Liver (tissue), 9 donors: ENCODE results near the gene NCOR1. TPM values are rescaled to one million over a fixed set of nuclear protein-coding genes. Genes with fewer than 3 reads are reported as not detected.

ENCODE experiments used
- DNase-seq: peaks from one replicate; pipeline ENCODE4 v3.0.0-alpha.2; 2017; ENCODE audit warnings: low spot score
- H3K27ac ChIP-seq, 2 donors: one replicate each; pipeline ENCODE4 v1.7.0; 2013; ENCODE audit warnings: inconsistent platforms in 2 of 2, low read length in 2 of 2, control low read depth in 1 of 2, low read depth in 1 of 2, mild to moderate bottlenecking in 1 of 2
- H3K27me3 ChIP-seq, 4 donors: one replicate each; pipeline versions ENCODE4 v1.6.1 to v1.7.0; 2013; ENCODE audit warnings: low read length in 3 of 4, inconsistent platforms in 1 of 4, mild to moderate bottlenecking in 1 of 4, moderate library complexity in 1 of 4; ENCODE audit not compliant: control insufficient read depth in 4 of 4, insufficient read depth in 4 of 4
- H3K36me3 ChIP-seq, 4 donors: one replicate each; pipeline versions ENCODE4 v1.6.1 to v1.7.0; 2013; ENCODE audit warnings: low read length in 3 of 4, mild to moderate bottlenecking in 3 of 4, low read depth in 1 of 4, moderate library complexity in 1 of 4; ENCODE audit not compliant: control insufficient read depth in 4 of 4, insufficient read depth in 3 of 4
- H3K4me1 ChIP-seq, 4 donors: one replicate each; pipeline versions ENCODE4 v1.6.1 to v1.7.0; 2013; ENCODE audit warnings: low read length in 3 of 4, mild to moderate bottlenecking in 3 of 4, moderate library complexity in 1 of 4; ENCODE audit not compliant: control insufficient read depth in 4 of 4, insufficient read depth in 4 of 4
- H3K4me3 ChIP-seq, 3 donors: one replicate each; pipeline versions ENCODE4 v1.6.1 to v1.7.0; 2013; ENCODE audit warnings: low read length in 3 of 3, control low read depth in 1 of 3, low read depth in 1 of 3, mild to moderate bottlenecking in 1 of 3
- H3K9ac ChIP-seq, 2 donors: one replicate each; pipeline ENCODE4 v1.7.0; 2013; ENCODE audit warnings: low read length in 2 of 2, mild to moderate bottlenecking in 2 of 2, moderate library complexity in 2 of 2, control low read depth in 1 of 2, low read depth in 1 of 2
- H3K9me3 ChIP-seq, 4 donors: one replicate each; pipeline versions ENCODE4 v1.6.1 to v1.7.0; 2013; ENCODE audit warnings: low read length in 3 of 4; ENCODE audit not compliant: control insufficient read depth in 4 of 4
- CTCF ChIP-seq: fragments of 150-350 bp; IDR thresholded peaks from 2 replicates; pipeline ENCODE4 v1.5.1; 2017; ENCODE audit warnings: improper control_type of control experiment, low read depth, low read length; ENCODE audit not compliant: missing input control
- EGR1 ChIP-seq, 2 donors: IDR thresholded peaks; 2 replicates each; pipeline ENCODE4 v1.6.1; 2016 to 2018; ENCODE audit warnings: antibody characterized with exemption in 2 of 2, low read depth in 2 of 2
- FOXA1 ChIP-seq: IDR thresholded peaks from 2 replicates; pipeline ENCODE4 v1.6.1; 2016; ENCODE audit warnings: antibody characterized with exemption
- FOXA2 ChIP-seq: IDR thresholded peaks from 2 replicates; pipeline ENCODE4 v1.6.1; 2016; ENCODE audit warnings: antibody characterized with exemption
- GABPA ChIP-seq, 2 donors: IDR thresholded peaks in 1 of 2; conservative IDR thresholded peaks in 1 of 2; 2 replicates each; pipeline ENCODE4 v1.6.1; 2016; ENCODE audit warnings: antibody characterized with exemption in 2 of 2, mild to moderate bottlenecking in 1 of 2, moderate library complexity in 1 of 2
- HNF4A ChIP-seq, 2 donors: conservative IDR thresholded peaks; 2 replicates each; pipeline ENCODE4 v1.6.1; 2016; ENCODE audit warnings: antibody characterized with exemption in 2 of 2, mild to moderate bottlenecking in 2 of 2
- HNF4G ChIP-seq: IDR thresholded peaks from 2 replicates; pipeline ENCODE4 v1.6.1; 2016; ENCODE audit warnings: antibody characterized with exemption
- JUND ChIP-seq, 2 donors: IDR thresholded peaks; 2 replicates each; pipeline ENCODE4 v1.6.1; 2016; ENCODE audit warnings: antibody characterized with exemption in 2 of 2
- MAX ChIP-seq: IDR thresholded peaks from 2 replicates; pipeline ENCODE4 v1.6.1; 2016; ENCODE audit warnings: antibody characterized with exemption
- SP1 ChIP-seq: IDR thresholded peaks from 2 replicates; pipeline ENCODE4 v1.6.1; 2018; ENCODE audit warnings: antibody characterized with exemption, mild to moderate bottlenecking
- TAF1 ChIP-seq: conservative IDR thresholded peaks from 2 replicates; pipeline ENCODE4 v1.6.1; 2016; ENCODE audit warnings: antibody characterized with exemption, mild to moderate bottlenecking
- YY1 ChIP-seq: IDR thresholded peaks from 2 replicates; pipeline ENCODE4 v1.6.1; 2016; ENCODE audit warnings: antibody characterized with exemption, mild to moderate bottlenecking
- WGBS: extraction: QIAGEN DNeasy Blood & Tissue Kit; methylation state at CpG from one replicate; pipeline ENCODE4 v1.1.7; 2013; 5-methylcytosine and 5-hydroxymethylcytosine counted together
- polyA plus RNA-seq, 2 donors: library from polyadenylated mRNA; stranded (reverse) in 1 of 2; unstranded in 1 of 2; fragments of 200-250 nt in 1 of 2; fragments of >200 nt in 1 of 2; fragmentation: Nextera tagmentation in 1 of 2; extraction: Ambion mirVana in 1 of 2; gene quantifications; one replicate each; pipeline versions ENCODE4 v1.2.1 to v1.2.3, GENCODE V29; 2013 to 2015
- total RNA-seq, 2 donors: library from RNA; depleted of rRNA; stranded (reverse); fragments of >200 nt; gene quantifications; one replicate each; pipeline ENCODE4 v1.2.3, GENCODE V29; 2014
- donor health status: healthy.
- donor health status: healthy.
- donor health status: healthy.
- donor health status: healthy.
- donor health status: healthy.

NCOR1 gene
- total and polyA plus RNA-seq, 4 donors = 23.6 to 94.8 (median 77.0) TPM

GRCh38 chr17:16073845-16074244 lies 141.5 kb downstream of the NCOR1 start (continued):
- TF ChIP-seq CTCF = no peak
- no peak for TF ChIP-seq YY1
- no peak for TF ChIP-seq HNF4A (conservative IDR thresholded peaks at IDR 0.05)

DNA sequence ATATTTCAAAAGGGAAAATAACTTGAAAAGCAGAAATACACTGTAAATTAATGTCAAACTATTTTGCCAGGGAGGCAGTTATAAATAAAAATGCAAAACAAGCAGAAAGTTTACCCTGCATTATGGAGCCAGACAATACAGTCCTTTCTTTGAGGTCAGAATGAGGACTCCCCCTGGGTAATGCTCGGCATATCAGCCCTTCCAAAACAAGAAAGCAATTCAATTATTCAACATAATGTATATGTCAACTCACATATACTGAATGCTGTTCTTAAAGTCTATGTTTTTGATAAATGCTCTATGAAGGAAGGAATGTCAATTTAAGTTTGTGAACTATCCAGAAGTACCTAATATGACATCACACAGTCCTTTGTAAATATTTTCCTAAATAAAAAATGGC lies 143.3 kb downstream of the NCOR1 start:
- TF ChIP-seq SP1 (no peak), GABPA (IDR thresholded peaks at IDR 0.05 in 1 of 2, conservative IDR thresholded peaks at IDR 0.05 in 1 of 2) (no peak), FOXA2 (no peak), FOXA1 (no peak)
- no peaks in the 10 kb centered on the region for H3K27me3 ChIP-seq
- no peaks in the 10 kb centered on the region for H3K4me1 ChIP-seq
- H3K27ac ChIP-seq = no peak overlapping the region
- 89% methylated on average over 1 of the region's 1 CpG for whole genome bisulfite sequencing
- no peak overlapping the region for H3K4me3 ChIP-seq
- DNase-seq = no peak
- peaks cover 14 to 81% (median 61%) of the 10 kb centered on the region in 4 donors for H3K36me3 ChIP-seq
- no peak overlapping the region for H3K9ac ChIP-seq
- no peaks in the 10 kb centered on the region for H3K9me3 ChIP-seq

DNA sequence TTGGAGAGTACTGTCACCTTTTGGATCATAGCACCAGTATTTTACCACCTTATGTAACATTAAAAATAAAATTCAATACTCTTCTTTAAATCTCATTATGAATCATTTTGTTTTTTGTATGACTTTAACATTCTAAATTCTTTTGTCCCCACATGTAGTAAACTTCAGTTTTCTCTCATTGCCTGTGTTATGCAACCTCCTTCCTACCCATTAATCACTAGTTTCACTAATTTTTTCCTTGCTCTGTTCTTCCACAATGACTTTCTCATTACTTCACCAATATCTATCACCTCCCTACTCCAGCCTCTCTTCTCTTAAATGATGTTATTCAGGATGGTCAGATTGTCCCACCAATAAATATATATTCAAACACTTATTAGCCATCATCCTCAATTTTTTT lies 147.0 kb downstream of the NCOR1 start:
- Histone ChIP-seq H3K27ac (no peak overlapping the region), H3K27me3 (no peaks in the 10 kb centered on the region), H3K9ac (no peak overlapping the region), H3K36me3 (peaks cover 20 to 82% (median 68%) of the 10 kb centered on the region in 4 donors), H3K4me1 (no peaks in the 10 kb centered on the region), H3K9me3 (no peaks in the 10 kb centered on the region), H3K4me3 (no peak overlapping the region)
- DNase-seq = no peak
- TF ChIP-seq HNF4A (conservative IDR thresholded peaks at IDR 0.05) (no peak), TAF1 (no peak), MAX (no peak), EGR1 (IDR thresholded peaks at IDR 0.05; ENCODE audit: low read depth in 2 of 2) (no peak)

DNA sequence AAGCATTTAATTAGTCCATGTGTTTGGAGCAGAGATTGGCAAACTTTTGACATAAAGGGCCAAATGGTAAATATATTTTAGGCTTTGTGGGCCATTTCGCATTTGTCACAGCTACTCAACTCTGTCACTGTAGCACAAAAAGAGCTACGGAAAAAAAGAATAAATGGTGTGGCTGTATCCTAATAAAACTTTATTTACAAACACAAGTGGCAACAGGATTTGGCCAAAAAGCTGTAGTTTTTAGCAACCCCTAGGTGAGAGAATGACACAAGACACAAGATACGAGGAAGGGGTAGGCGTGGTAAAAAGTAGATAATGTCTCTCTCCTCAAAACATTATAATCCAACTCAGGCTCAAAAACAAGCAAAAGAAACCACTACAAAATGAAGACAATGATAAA lies 149.2 kb downstream of the NCOR1 start:
- Histone ChIP-seq H3K4me1 (no peaks in the 10 kb centered on the region), H3K36me3 (peaks cover 21 to 89% (median 70%) of the 10 kb centered on the region in 4 donors), H3K27me3 (no peaks in the 10 kb centered on the region), H3K9ac (no peak overlapping the region), H3K27ac (no peak overlapping the region), H3K9me3 (no peaks in the 10 kb centered on the region), H3K4me3 (no peak overlapping the region)
- 96% methylated on average over 4 of the region's 4 CpGs for WGBS
- no peak for DNase-seq
- TF ChIP-seq HNF4G (no peak), JUND (IDR thresholded peaks at IDR 0.05) (no peak), EGR1 (IDR thresholded peaks at IDR 0.05; ENCODE audit: low read depth in 2 of 2) (no peak)
